Ishikawa (cell line): ENCODE data around the gene EIF4H.

Experiments
- MAX ChIP-seq: IDR thresholded peaks from 2 replicates; pipeline ENCODE4 v1.6.1; 2012
- TAF1 ChIP-seq: IDR thresholded peaks from 2 replicates; pipeline ENCODE4 v1.6.1; 2012; ENCODE audit warnings: low read depth, mild to moderate bottlenecking

- TF ChIP-seq TAF1 (no peak), MAX (no peak)
These were observed 9.1 kb upstream of the EIF4H start for GRCh38 chr7:74164985-74165456.
